Measurements from ENCODE around the gene CFAP300. TPM values are rescaled to one million over a fixed set of nuclear protein-coding genes. Genes with fewer than 3 reads are reported as not detected.

Gene CFAP300
- total RNA-seq, 1 donor from 2014 or later = 0.38 TPM

DNA sequence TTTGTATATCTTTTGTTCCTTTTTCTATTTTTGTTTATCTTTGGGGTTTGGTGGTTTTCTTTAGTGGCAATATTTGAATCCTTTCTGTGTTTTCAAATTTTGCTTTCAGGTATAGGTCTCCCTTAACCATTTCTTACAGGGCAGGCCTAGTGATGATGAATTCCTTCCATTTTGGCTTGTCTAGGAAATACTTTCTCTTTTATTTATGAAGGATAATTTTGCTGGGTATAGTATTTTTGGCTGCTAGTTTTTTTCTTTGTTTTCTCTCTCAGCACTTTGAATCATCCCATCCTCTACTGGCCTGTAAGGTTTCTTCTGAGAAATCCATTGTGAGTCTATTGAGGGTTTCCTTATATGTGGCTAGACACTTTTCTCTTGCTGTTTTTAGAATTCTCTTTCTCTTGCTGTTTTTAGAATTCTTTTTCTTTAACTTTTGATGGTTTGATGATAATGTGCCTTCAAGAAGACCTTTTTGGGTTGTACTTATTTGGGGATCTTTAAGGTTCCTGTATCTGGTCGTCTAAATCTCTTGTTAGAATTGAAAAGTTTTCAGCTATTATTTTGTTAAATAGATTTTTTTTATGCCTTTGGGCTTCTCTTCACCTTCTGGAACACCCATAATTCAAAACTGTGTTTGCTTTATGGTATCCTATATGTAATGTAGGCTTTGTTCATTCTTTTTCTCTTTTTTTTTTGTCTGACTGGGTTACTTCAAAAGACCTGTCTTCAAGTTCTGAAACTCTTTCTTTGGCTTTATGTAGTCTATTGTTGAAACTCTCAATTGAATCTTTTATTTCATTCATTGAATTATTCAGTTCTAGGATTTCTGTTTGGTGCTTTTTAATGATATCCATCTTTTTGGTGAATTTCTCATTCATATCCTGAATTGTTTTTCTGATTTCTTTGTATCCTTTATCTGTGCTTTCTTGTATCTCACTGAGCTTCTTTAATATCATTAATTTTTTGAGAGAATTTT is 24.5 kb downstream of the CFAP300 start:
- DNase-seq (ENCODE audit: low spot score) = no peak
- intact Hi-C loops (cut with DNase I) = no loop called here

DNA sequence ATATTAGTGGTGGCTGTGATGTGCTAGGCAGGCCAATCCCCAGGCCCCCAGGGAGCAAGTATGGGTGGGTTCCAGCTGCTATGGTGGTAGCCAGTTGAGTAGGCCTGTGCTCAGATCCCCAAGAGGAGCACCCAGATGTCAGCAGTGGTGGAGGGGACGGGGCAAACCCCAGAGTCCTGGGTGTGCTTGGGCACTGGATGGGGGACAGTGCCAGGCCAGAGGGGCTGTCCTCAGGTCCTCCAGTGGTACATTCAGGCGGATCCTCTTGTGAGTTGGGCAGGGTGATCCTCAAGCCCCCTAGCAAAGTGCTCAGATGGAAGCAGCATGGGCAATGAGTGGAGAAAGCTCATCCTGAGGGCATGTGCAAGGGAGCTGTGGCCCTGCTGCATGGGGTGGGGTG is 26.0 kb downstream of the CFAP300 start:
- no peak for DNase-seq (ENCODE audit: low spot score)
- intact Hi-C loops (cut with DNase I) = no loop called here

DNA sequence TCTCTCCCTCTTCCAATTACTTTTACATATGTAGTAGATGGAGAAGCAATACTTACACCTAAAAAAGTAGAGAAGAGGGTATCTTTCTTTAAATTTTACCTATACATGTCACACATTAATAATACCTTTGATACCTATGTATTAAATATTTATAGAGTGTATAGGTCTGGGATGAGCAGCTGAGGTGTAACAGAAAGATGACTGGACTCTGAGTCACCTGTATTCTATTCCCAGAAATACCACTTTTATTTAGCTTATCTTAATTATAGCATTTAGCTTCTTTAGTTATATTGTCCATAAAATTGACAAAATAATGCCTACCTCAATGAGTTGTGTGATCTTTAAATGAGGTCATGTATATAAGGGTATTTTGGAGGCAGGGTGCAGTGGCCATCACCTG is 32.4 kb downstream of the CFAP300 start:
- intact Hi-C loops (cut with DNase I) = no loop called here
- DNase-seq (ENCODE audit: low spot score) = no peak

DNA sequence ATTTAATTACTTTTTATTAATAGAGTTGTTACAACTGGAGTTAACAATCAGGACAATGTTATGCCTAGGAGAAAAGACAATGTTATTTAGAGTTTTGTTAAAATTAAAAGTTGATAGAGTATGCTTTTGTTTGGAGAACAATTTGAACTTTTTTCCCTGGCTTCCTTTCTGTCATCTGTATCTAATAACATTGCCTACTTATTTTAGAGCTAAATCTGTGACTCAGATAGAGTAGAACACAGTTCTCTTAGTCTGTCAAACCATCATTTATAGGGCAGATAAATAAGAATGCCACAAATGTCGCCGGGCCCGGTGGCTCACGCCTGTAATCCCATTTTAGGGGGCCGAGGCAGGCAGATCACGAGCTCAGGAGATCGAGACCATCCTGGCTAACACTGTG is 34.1 kb downstream of the CFAP300 start:
- DNase-seq (ENCODE audit: low spot score) = no peak
- intact Hi-C loops (cut with DNase I) = no loop called here

DNA sequence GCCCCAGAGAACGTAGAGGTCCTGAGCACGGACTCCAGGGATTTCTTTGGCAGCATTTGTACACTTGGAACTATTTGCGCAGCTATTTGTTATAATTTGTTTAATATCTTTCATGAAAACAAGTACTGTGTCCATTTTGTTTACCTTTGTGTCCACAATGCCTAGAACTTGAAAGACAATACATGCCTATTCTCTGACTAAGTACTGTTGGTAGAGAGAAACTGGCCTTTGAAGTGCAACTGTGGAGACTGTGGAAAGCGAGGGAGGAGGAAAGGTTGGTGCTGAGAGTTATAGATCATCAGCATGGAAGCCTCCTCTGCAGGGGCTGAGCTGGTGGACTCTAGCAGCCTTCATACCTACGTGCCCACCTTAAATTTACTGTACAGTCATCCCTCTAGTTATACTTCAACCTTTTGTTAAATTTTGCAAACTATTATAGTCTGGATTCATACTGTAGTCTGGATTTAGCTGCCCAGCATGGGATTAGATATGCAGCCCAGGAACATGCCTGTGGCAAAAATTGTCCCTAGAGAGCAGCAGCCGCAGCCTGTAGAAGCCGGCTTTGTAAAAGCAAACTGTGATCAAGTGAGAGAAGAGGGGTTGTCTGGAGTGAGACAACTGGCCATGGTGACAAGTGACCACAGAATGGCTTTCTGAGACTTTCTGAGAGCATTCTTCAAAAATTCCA is 38.8 kb downstream of the CFAP300 start:
- no peak for DNase-seq (ENCODE audit: low spot score)
- intact Hi-C loops (cut with DNase I) = no loop called here

DNA sequence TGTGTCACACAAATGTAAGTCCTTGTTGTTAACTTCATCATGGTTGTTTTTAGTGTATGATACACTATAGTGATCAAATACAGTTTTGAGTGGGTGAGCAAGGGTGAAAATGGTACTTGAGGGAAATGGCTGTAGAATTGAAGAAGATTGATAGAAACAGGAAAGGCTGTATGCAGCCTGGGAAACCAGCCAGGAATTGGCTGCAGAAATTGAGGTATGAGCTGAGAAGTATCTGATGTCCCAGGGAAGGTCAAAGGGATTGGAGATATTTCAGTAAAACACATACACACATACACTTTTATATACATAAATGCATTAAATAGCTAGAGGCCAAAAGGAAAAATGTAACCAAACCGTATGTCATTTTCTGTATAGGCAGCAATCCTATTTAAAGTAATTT is 49.9 kb downstream of the CFAP300 start:
- no peak for DNase-seq (ENCODE audit: low spot score)
- intact Hi-C loops (cut with DNase I) = no loop called here

DNA sequence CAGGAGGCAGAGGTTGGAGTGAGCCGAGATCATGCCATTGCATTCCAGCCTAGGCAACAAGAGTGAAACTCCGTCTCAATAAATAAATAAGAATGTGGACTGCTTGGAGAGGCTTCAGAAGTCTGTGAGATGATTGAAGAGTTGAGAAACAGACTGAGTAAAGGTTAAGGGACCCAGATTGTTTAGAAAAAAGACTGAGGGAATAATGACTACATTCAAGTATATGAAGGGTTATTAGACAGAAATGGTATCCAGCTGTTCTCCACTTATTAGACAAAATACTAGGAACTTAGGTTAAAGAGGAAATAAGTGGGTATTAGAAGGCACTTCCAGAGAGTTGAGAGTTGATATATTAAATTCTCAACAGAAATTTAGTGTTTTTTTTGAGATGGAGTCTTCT is 52.5 kb downstream of the CFAP300 start:
- no peak for DNase-seq (ENCODE audit: low spot score)
- intact Hi-C loops (cut with DNase I) = no loop called here

DNA sequence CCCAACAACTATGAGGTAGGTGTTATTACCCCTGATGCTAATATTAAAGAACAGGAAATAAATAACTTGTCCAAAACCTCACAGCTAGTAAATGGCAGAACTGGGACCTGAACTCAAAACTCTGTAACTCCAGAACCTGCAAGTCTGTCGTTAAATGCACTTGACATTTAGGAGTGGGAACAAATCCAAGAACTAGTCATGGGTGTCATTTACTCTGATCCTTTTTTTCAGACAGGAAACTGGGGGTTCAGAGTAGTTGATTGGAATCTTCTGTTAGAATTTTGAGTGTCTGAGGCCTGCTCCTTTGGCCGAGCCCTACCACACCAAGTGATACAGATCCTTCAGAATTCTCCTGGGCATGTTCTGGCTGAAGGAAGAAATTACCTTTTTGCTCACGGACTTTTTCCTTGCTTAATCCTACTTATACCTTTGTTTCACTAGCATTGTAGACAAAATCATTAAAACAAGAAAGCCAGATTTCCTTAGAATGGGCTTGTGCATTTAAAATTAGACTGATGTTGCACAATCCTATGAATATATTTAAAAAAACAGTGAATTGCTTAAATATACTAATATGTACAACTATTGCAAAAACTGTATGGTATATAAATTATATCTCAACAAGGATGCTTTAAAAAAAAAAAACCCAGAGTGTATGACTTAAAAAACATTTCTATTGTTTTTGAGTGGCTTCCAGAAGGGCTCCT is 61.6 kb downstream of the CFAP300 start:
- intact Hi-C loops (cut with DNase I) = no loop called here
- no peak for DNase-seq (ENCODE audit: low spot score)

DNA sequence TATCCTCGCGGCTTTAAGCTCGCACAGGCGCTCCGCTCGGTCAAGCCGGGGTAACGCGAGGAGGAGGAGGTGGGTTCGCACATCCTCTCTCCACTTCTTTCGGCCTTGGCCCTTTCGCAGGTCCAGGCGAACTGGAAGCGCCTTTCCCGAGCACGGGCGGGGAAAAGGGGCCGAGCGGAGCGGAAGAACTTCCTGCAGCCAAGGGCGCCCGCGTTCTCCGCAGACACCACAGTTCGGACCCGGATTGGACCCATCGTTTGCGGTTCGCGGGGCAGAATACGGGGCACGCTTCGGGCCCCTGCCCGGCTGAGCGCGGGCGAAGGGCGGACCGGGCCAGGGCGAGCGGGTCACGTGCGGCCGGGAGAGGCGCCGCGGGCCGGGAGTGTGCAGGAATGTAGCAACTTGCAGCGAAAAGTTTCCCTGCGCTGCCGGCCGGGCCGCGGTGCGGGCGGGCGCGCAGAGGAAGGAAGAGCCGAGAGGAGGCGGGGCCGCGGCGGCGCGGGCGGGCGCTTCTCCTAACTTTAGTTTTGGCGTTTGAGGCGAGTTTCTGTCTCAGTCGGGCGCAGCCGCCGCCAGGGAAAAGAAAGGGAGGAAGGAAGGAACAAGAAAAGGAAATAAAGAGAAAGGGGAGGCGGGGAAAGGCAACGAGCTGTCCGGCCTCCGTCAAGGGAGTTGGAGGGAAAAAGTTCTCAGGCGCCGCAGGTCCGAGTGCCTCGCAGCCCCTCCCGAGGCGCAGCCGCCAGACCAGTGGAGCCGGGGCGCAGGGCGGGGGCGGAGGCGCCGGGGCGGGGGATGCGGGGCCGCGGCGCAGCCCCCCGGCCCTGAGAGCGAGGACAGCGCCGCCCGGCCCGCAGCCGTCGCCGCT is 62.9 kb downstream of the CFAP300 start, which contains the start of gene YAP1:
YAP1 (plus strand) TSS at position 552 of the 865 bp plus-strand sequence. CDS start 402 bp downstream, outside the sequence.
- intact Hi-C loops (cut with DNase I) = loop anchor here (1.0 to 5.0 kb wide), 5 partner anchors 29 to 237 kb away; partner anchors contain the start of gene BIRC2

DNA sequence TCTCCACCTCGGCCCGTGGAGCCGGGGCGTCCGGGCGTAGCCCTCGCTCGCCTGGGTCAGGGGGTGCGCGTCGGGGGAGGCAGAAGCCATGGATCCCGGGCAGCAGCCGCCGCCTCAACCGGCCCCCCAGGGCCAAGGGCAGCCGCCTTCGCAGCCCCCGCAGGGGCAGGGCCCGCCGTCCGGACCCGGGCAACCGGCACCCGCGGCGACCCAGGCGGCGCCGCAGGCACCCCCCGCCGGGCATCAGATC is 63.4 kb downstream of the CFAP300 start:
- intact Hi-C loops (cut with DNase I) = loop anchor here (1.0 to 5.0 kb wide), 5 partner anchors 29 to 237 kb away; partner anchors contain the start of gene BIRC2
- no peak for DNase-seq (ENCODE audit: low spot score)

More for the DNA sequence above, 62.9 kb downstream of the CFAP300 start, which contains the start of gene YAP1:
- DNase-seq (ENCODE audit: low spot score) = peak; percentile 92

DNA sequence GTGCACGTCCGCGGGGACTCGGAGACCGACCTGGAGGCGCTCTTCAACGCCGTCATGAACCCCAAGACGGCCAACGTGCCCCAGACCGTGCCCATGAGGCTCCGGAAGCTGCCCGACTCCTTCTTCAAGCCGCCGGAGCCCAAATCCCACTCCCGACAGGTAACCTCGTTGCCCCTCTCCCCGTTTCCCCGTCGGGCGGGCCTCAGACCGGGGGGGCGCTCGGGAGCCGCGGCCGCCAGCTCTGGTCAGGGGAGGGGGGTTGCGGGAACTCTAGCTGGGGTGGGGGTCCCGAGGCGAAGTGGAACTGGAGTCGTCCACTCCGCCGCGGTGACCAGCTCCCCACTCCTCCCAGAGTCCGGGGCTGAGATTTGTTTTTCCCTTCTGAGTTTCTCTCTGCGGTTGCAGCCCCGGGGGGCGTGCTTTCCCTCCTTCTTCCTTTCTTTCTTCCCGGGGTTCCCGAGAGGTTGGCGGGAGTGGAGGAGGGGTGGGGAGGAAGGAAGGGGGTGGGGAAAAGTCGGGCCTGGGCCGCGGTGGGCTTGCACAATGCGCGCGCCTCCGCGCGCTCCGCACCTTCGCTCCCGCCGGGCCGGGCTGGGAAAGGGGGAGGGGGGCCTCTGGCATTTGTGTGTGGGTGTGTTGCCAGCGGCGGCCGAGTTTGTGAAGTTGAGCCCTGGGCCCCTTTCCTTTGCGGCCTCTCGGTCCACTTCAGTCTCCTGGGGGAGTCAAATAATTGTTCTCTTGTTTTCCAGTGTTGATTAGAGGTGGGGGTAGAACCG is 64.0 kb downstream of the CFAP300 start:
- peak; percentile 80 for DNase-seq (ENCODE audit: low spot score)
- intact Hi-C loops (cut with DNase I) = loop anchor here (2.0 to 5.0 kb wide), 4 partner anchors 46 to 236 kb away; partner anchors contain the start of gene BIRC2

DNA sequence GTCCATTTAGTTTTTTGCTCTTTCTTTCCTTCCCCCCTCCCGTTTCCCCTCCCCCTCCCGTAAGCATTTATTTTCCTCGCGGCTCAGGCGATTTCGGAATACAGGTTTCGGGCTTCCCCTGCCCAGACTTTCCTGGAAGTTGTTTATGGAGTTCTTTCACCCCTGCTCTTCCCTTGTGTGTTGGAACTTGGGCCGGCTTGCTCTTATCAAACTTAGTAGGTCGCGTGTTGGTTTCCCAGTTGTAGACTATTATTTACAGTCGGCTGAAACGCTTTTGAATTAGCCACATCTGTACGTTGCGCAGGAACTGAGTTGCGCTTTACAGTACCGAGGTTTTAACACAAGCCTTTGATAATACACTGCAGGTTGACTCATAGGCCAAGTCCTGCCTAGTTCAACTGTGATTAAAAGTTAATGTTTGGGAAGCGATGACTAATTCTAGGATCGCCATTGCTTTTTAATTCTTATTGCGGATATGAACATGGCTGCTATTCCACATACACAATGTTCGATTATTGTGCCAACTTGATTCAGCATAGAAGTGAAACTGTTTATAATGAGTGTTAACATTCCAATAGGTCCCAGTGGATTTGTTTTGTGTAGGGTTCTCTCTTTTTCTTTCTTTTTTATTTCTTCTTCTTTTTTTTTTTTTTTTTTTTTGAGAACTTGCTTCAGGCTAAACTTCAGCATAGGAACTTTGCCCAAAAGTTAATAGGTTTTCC is 64.7 kb downstream of the CFAP300 start:
- no peak for DNase-seq (ENCODE audit: low spot score)

DNA sequence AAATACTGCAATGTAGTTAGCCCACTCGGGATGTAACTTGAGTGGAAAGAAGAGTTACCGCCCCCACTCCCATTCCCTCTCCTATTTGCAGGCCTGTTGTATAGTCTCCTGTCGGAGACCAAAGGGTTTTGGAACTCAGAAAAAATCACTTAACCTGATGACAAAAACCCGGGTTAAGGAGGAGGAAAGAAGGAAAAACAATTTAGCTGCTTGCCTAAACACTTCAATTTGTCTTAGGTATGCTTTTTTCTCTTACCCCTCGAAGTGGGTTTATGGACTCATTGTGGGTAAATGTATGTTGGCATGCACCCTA is 65.2 kb downstream of the CFAP300 start:
- DNase-seq (ENCODE audit: low spot score) = no peak
- intact Hi-C loops (cut with DNase I) = loop anchor here (5.0 kb wide), 3 partner anchors 45 to 235 kb away; partner anchors contain the start of gene BIRC2

More for the DNA sequence above, 64.7 kb downstream of the CFAP300 start:
- intact Hi-C loops (cut with DNase I) = loop anchor here (2.0 to 5.0 kb wide), 4 partner anchors 45 to 235 kb away; partner anchors contain the start of gene BIRC2

DNA sequence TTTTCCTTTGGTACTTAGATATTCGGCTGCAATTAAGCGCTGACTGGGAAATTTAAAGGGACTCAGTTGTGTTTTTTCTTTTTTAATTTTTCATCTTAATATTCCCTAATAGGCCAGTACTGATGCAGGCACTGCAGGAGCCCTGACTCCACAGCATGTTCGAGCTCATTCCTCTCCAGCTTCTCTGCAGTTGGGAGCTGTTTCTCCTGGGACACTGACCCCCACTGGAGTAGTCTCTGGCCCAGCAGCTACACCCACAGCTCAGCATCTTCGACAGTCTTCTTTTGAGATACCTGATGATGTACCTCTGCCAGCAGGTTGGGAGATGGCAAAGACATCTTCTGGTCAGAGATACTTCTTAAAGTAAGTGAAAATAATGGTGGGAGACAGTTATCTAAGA is 66.8 kb downstream of the CFAP300 start:
- intact Hi-C loops (cut with DNase I) = loop anchor here (5.0 kb wide), 3 partner anchors 43 to 233 kb away; partner anchors contain the start of gene BIRC2
- DNase-seq (ENCODE audit: low spot score) = no peak

DNA sequence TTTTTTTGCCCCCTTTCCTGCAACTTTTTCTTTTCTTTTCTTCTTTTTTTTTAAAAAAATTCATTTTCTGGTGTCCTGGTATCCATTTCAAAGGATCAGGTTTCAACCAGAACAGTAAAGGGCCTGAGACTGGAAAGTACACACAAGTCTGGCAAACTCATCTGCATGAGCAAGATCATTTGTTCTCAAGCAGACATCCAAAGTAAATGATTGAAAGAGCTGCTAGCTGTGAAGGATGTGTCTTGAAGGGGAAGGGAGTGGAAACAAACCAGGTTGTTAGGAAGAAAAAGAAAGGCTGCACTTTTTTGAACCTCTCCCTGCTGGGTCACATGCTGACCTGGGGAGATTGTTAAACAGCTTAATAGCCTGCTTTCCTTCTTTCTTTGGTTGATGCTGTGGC is 68.3 kb downstream of the CFAP300 start:
- intact Hi-C loops (cut with DNase I) = no loop called here
- no peak for DNase-seq (ENCODE audit: low spot score)

DNA sequence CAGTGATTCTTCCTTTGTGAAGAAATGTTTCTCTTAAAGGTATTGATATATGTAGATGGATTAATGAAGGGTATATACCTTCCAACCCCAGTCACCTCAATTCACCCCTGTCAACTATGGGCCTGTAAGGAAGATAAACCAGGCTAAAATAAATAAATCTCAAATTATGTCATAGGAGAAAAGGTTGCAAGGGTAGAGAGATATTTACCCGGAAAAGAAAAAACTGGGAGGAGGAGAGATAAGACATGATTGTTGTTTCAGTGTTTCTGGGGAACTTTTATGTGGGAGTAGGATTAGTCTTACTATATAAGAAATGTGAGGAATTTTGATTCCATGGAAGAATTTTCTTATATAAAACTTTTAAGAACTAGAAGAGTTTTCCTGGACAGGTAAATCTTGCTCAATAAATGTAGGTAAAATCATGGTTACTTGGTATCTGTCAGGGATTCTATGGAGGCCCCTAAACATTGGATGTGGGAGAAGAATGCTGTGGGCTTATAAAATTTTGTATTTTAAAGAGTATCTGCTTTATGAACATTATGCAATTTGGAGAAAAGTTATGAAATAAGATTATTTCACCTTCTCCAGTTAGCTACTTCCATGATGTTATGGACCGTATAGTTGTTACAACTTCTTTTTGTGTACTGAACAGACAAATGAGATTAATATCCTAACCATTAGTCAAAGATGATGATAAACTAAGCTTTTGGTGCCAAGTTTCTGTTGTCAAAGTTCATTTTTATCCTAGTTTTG is 69.4 kb downstream of the CFAP300 start:
- DNase-seq (ENCODE audit: low spot score) = no peak
- intact Hi-C loops (cut with DNase I) = no loop called here

All from cardiac septum (tissue), 1 donor.